K562 (cell line): ENCODE measurements around the gene RERE. TPM values are rescaled to one million over a fixed set of nuclear protein-coding genes. Genes with fewer than 3 reads are reported as not detected.

Source experiments
- CREM ChIP-seq: IDR thresholded peaks from 2 replicates; pipeline ENCODE4 v1.6.1; 2014; ENCODE audit warnings: antibody characterized with exemption, low read depth
- ELF4 ChIP-seq: fragments of 450-650 bp; formaldehyde crosslinking; IDR thresholded peaks from 2 replicates; pipeline ENCODE4 v1.4.0; 2022; ENCODE audit warnings: missing genetic modification characterization
- KDM1A ChIP-seq, 2 experiments: fragments of 450-650 bp; IDR thresholded peaks; 2 replicates each; pipeline ENCODE4 v1.6.1; 2016; ENCODE audit warnings: mild to moderate bottlenecking in 2 of 2
- NELFE ChIP-seq: IDR thresholded peaks from 2 replicates; pipeline ENCODE4 v1.6.1; 2011; ENCODE audit warnings: mild to moderate bottlenecking; ENCODE audit not compliant: insufficient read depth, insufficient read length
- NEUROD1 ChIP-seq: fragments of 150-350 bp; IDR thresholded peaks from 2 replicates; pipeline ENCODE4 v1.6.1; 2014; ENCODE audit warnings: borderline replicate concordance, low read length, low read depth; ENCODE audit not compliant: partially characterized antibody
- PBX2 ChIP-seq, 2 experiments: IDR thresholded peaks in 1 of 2; conservative IDR thresholded peaks in 1 of 2; 2 replicates each; pipeline ENCODE4 v1.6.1; 2016; ENCODE audit warnings: low read depth in 2 of 2, mild to moderate bottlenecking in 1 of 2, missing compliant biosample characterization in 1 of 2, missing genetic modification characterization in 1 of 2, moderate library complexity in 1 of 2
- SNRNP70 ChIP-seq: fragments of 200-400 bp; formaldehyde crosslinking; optimal IDR thresholded peaks from 2 replicates; pipeline ENCODE3; 2017; ENCODE audit warnings: low read depth, low read length
- STAT5A ChIP-seq: IDR thresholded peaks from 2 replicates; pipeline ENCODE4 v1.6.1; 2012; ENCODE audit warnings: low read length, inconsistent platforms, borderline replicate concordance
- TCF7L2 ChIP-seq: fragments of 150-350 bp; IDR thresholded peaks from 2 replicates; pipeline ENCODE4 v1.6.1; 2016; ENCODE audit warnings: low read depth, mild to moderate bottlenecking, low read length, moderate library complexity
- ZBTB33 ChIP-seq: sonication (generic); formaldehyde crosslinking; IDR thresholded peaks from 2 replicates; pipeline ENCODE4 v1.8.1; 2023; ENCODE audit warnings: mild to moderate bottlenecking, missing genetic modification reagents
- ZNF133 ChIP-seq: fragments of 250-450 bp; sonication (Bioruptor Pico); IDR thresholded peaks from 2 replicates; pipeline ENCODE4 v1.4.0; 2020; ENCODE audit warnings: mild to moderate bottlenecking
- ZNF695 ChIP-seq: fragments of 450-650 bp; formaldehyde crosslinking; IDR thresholded peaks from 2 replicates; pipeline ENCODE4 v1.4.0; 2020; ENCODE audit warnings: mild to moderate bottlenecking, moderate library complexity
- polyA plus RNA-seq, 8 experiments: library from polyadenylated mRNA; depleted of rRNA in 4 of 8; stranded (reverse) in 5 of 8; unstranded in 3 of 8; fragments of >200 nt; fragmentation: Nextera tagmentation in 2 of 8; fragmentation: Illumina TruSeq in 1 of 8; extraction: Ambion mirVana in 2 of 8; extraction: Trizol in 1 of 8; gene quantifications; 2 replicates each; pipeline versions ENCODE4 v1.2.1 to v1.2.3, GENCODE V29; 2011 to 2014; ENCODE audit warnings: inconsistent platforms in 1 of 8, missing spikeins in 1 of 8
- total RNA-seq, 7 experiments: library from RNA; depleted of rRNA in 6 of 7; stranded (reverse); fragments of >200 nt in 6 of 7; fragmentation: Illumina TruSeq in 2 of 7; extraction: Trizol in 2 of 7; gene quantifications; 2 replicates each; pipeline versions ENCODE4 v1.2.1 to v1.2.3, GENCODE V29; 2011 to 2021; ENCODE audit warnings: low replicate concordance in 1 of 7
- TF ChIP-seq, protein P1 (sequence below): sonication (generic); formaldehyde crosslinking; IDR thresholded peaks from 2 replicates; pipeline ENCODE4 v1.8.1; 2023; ENCODE audit warnings: mild to moderate bottlenecking, missing genetic modification reagents
- TF ChIP-seq, protein P2 (sequence below): sonication (generic); formaldehyde crosslinking; IDR thresholded peaks from 2 replicates; pipeline ENCODE4 v1.8.1; 2022; ENCODE audit warnings: missing genetic modification reagents
- TF ChIP-seq, protein P3 (sequence below): fragments of 450-650 bp; IDR thresholded peaks from 2 replicates; pipeline ENCODE4 v1.6.1; 2016; ENCODE audit warnings: antibody characterized with exemption
- TF ChIP-seq, protein P4 (sequence below): fragments of 450-650 bp; formaldehyde crosslinking; IDR thresholded peaks from 2 replicates; pipeline ENCODE4 v1.4.0; 2022; ENCODE audit warnings: missing genetic modification characterization
- TF ChIP-seq, protein P5 (sequence below): fragments of 450-650 bp; formaldehyde crosslinking; conservative IDR thresholded peaks from 2 replicates; pipeline ENCODE4 v1.4.0; 2022; ENCODE audit warnings: mild to moderate bottlenecking, missing genetic modification characterization

Gene RERE
- total and polyA plus RNA-seq, 9 of the 15 experiments (the other 6 are each of a cell fraction or from before 2014, with no cell fraction given): 3.0 to 51.5 (median 13.4) TPM

- TF ChIP-seq, protein P1, sequence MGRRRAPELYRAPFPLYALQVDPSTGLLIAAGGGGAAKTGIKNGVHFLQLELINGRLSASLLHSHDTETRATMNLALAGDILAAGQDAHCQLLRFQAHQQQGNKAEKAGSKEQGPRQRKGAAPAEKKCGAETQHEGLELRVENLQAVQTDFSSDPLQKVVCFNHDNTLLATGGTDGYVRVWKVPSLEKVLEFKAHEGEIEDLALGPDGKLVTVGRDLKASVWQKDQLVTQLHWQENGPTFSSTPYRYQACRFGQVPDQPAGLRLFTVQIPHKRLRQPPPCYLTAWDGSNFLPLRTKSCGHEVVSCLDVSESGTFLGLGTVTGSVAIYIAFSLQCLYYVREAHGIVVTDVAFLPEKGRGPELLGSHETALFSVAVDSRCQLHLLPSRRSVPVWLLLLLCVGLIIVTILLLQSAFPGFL (CRISPR knock-in tag): no peak
- 0 out of 2 replicates have a peak, but pooled peaks have one; percentile 51 for TF ChIP-seq ELF4 (CRISPR knock-in tag)
- TF ChIP-seq NEUROD1: no peak
- TF ChIP-seq, protein P2, sequence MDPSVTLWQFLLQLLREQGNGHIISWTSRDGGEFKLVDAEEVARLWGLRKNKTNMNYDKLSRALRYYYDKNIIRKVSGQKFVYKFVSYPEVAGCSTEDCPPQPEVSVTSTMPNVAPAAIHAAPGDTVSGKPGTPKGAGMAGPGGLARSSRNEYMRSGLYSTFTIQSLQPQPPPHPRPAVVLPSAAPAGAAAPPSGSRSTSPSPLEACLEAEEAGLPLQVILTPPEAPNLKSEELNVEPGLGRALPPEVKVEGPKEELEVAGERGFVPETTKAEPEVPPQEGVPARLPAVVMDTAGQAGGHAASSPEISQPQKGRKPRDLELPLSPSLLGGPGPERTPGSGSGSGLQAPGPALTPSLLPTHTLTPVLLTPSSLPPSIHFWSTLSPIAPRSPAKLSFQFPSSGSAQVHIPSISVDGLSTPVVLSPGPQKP (CRISPR knock-in tag): no peak
- TF ChIP-seq ZNF695 (CRISPR knock-in tag): no peak
- TF ChIP-seq, protein P3, sequence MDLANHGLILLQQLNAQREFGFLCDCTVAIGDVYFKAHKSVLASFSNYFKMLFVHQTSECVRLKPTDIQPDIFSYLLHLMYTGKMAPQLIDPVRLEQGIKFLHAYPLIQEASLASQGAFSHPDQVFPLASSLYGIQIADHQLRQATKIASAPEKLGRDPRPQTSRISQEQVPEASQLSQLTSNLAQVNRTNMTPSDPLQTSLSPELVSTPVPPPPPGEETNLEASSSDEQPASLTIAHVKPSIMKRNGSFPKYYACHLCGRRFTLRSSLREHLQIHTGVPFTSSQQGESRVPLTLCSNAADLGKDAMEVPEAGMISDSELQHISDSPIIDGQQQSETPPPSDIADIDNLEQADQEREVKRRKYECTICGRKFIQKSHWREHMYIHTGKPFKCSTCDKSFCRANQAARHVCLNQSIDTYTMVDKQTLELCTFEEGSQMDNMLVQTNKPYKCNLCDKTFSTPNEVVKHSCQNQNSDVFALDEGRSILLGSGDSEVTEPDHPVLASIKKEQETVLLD: 0 out of 2 replicates have a peak, but pooled peaks have one; percentile 15
- no peak for TF ChIP-seq TCF7L2
- TF ChIP-seq ZNF133 (CRISPR knock-in tag): no peak
- TF ChIP-seq CREM: no peak
- TF ChIP-seq SNRNP70: no peak
- TF ChIP-seq, protein P4, sequence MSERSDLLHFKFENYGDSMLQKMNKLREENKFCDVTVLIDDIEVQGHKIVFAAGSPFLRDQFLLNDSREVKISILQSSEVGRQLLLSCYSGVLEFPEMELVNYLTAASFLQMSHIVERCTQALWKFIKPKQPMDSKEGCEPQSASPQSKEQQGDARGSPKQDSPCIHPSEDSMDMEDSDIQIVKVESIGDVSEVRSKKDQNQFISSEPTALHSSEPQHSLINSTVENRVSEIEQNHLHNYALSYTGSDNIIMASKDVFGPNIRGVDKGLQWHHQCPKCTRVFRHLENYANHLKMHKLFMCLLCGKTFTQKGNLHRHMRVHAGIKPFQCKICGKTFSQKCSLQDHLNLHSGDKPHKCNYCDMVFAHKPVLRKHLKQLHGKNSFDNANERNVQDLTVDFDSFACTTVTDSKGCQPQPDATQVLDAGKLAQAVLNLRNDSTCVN: 0 out of 2 replicates have a peak, but pooled peaks have one; percentile 25
- TF ChIP-seq NELFE: no peak
- no peak for TF ChIP-seq ZBTB33 (CRISPR knock-in tag)
- TF ChIP-seq KDM1A (IDR thresholded peaks at IDR 0.05): peak in 1 of 2 experiments; percentile 27; a peak in 1 of 4 replicates
- TF ChIP-seq STAT5A: no peak
- no peak for TF ChIP-seq PBX2 (CRISPR knock-in tag; IDR thresholded peaks at IDR 0.05; ENCODE audit: low read depth)
- TF ChIP-seq PBX2 (tag; conservative IDR thresholded peaks at IDR 0.05; ENCODE audit: low read depth): no peak
- TF ChIP-seq, protein P5, sequence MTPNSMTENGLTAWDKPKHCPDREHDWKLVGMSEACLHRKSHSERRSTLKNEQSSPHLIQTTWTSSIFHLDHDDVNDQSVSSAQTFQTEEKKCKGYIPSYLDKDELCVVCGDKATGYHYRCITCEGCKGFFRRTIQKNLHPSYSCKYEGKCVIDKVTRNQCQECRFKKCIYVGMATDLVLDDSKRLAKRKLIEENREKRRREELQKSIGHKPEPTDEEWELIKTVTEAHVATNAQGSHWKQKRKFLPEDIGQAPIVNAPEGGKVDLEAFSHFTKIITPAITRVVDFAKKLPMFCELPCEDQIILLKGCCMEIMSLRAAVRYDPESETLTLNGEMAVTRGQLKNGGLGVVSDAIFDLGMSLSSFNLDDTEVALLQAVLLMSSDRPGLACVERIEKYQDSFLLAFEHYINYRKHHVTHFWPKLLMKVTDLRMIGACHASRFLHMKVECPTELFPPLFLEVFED (CRISPR knock-in tag): 0 out of 2 replicates have a peak, but pooled peaks have one; percentile 31
Observed at GRCh38 chr1:8390707-8391106, 426.7 kb downstream of the RERE start (continued).
